Immature natural killer cell (primary cell): ENCODE data around the gene KRT20. TPM values are rescaled to one million over a fixed set of nuclear protein-coding genes. Genes with fewer than 3 reads are reported as not detected.
A peak's percentile ranks its signal among the peaks of the same experiment; 100 is the strongest.

Experiments
- DNase-seq, 3 donors: peaks; one replicate each; pipeline ENCODE4 v3.0.0; 2022; ENCODE audit warnings: mixed read lengths in 1 of 3
- H3K27ac Mint-ChIP-seq, 6 donors: one replicate each; pipeline ENCODE4 v1.8.0; 2020; ENCODE audit warnings: mixed read lengths in 6 of 6, mild to moderate bottlenecking in 5 of 6, inconsistent platforms in 4 of 6, moderate library complexity in 3 of 6
- H3K27me3 Mint-ChIP-seq, 3 donors: one replicate each; pipeline ENCODE4 v1.8.0; 2020 to 2021; ENCODE audit warnings: low read depth in 3 of 3, mild to moderate bottlenecking in 3 of 3, mixed read lengths in 3 of 3, moderate library complexity in 3 of 3, inconsistent platforms in 1 of 3
- H3K36me3 Mint-ChIP-seq, 3 donors: one replicate each; pipeline ENCODE4 v1.8.0; 2020; ENCODE audit warnings: mixed read lengths in 3 of 3, inconsistent platforms in 2 of 3, mild to moderate bottlenecking in 2 of 3
- H3K4me1 Mint-ChIP-seq, 2 donors: one replicate each; pipeline ENCODE4 v1.8.0; 2020; ENCODE audit warnings: inconsistent platforms in 2 of 2, mild to moderate bottlenecking in 2 of 2, mixed read lengths in 2 of 2, moderate library complexity in 1 of 2
- H3K4me3 Mint-ChIP-seq, 5 donors: one replicate each; pipeline ENCODE4 v1.8.0; 2020; ENCODE audit warnings: mild to moderate bottlenecking in 5 of 5, mixed read lengths in 5 of 5, inconsistent platforms in 3 of 5, moderate library complexity in 3 of 5
- H3K9me3 Mint-ChIP-seq, 6 donors: one replicate each; pipeline ENCODE4 v1.8.0; 2020; ENCODE audit warnings: mild to moderate bottlenecking in 6 of 6, mixed read lengths in 6 of 6, inconsistent platforms in 4 of 6, moderate library complexity in 3 of 6
- polyA plus RNA-seq, 3 donors: library from polyadenylated mRNA; unstranded; fragments of 300-500 nt; fragmentation: Illumina TruSeq; gene quantifications; one replicate each; pipeline ENCODE4 v1.2.3, GENCODE V29; 2021

KRT20 gene
- polyA plus RNA-seq, 3 donors from 2014 or later, result not detected

GRCh38 chr17:40909755-40910154 lies 24.7 kb upstream of the KRT20 start:
- no peak overlapping the region for H3K4me3 Mint-ChIP-seq
- H3K4me1 Mint-ChIP-seq, result no peaks in the 10 kb centered on the region
- peaks cover 0 to 1% (median 0%) of the 10 kb centered on the region in 6 donors for H3K9me3 Mint-ChIP-seq
- DNase-seq, result no peak
- H3K27me3 Mint-ChIP-seq, result peaks cover 10 to 20% (median 11%) of the 10 kb centered on the region in 3 donors
- H3K27ac Mint-ChIP-seq, result no peak overlapping the region
- no peaks in the 10 kb centered on the region for H3K36me3 Mint-ChIP-seq

GRCh38 chr17:40909351-40909750 lies 24.3 kb upstream of the KRT20 start:
- Mint-ChIP-seq H3K4me1 (no peaks in the 10 kb centered on the region), H3K27me3 (peaks cover 10 to 20% (median 11%) of the 10 kb centered on the region in 3 donors), H3K27ac (no peak overlapping the region), H3K9me3 (peaks cover 0 to 1% (median 0%) of the 10 kb centered on the region in 6 donors), H3K36me3 (no peaks in the 10 kb centered on the region), H3K4me3 (no peak overlapping the region)
- peak; percentile 35 to 58 (median 42) for DNase-seq

- Mint-ChIP-seq H3K9me3 (peaks cover 0 to 2% (median 0%) of the 10 kb centered on the region in 6 donors), H3K27me3 (peaks cover 8 to 30% (median 11%) of the 10 kb centered on the region in 3 donors), H3K27ac (no peak overlapping the region), H3K36me3 (no peaks in the 10 kb centered on the region), H3K4me3 (no peak overlapping the region), H3K4me1 (no peaks in the 10 kb centered on the region)
- no peak for DNase-seq
Measured at GRCh38 chr17:40906613-40907012, 21.6 kb upstream of the KRT20 start.

GRCh38 chr17:40905370-40905769 lies 20.3 kb upstream of the KRT20 start:
- peaks cover 0 to 1% (median 0%) of the 10 kb centered on the region in 6 donors for H3K9me3 Mint-ChIP-seq
- no peak for DNase-seq
- H3K27ac Mint-ChIP-seq, result no peak overlapping the region
- peaks cover 8 to 33% (median 11%) of the 10 kb centered on the region in 3 donors for H3K27me3 Mint-ChIP-seq
- no peaks in the 10 kb centered on the region for H3K4me1 Mint-ChIP-seq
- H3K36me3 Mint-ChIP-seq, result no peaks in the 10 kb centered on the region
- H3K4me3 Mint-ChIP-seq, result no peak overlapping the region

- H3K27ac Mint-ChIP-seq, result no peak overlapping the region
- peaks cover 3 to 31% (median 5%) of the 10 kb centered on the region in 3 donors for H3K27me3 Mint-ChIP-seq
- H3K4me3 Mint-ChIP-seq, result no peak overlapping the region
- DNase-seq, result no peak
- H3K9me3 Mint-ChIP-seq, result peaks cover 0 to 1% (median 0%) of the 10 kb centered on the region in 6 donors
- no peaks in the 10 kb centered on the region for H3K36me3 Mint-ChIP-seq
- H3K4me1 Mint-ChIP-seq, result no peaks in the 10 kb centered on the region
Measured at GRCh38 chr17:40903129-40903847, 18.2 kb upstream of the KRT20 start.

GRCh38 chr17:40902498-40902897 lies 17.5 kb upstream of the KRT20 start:
- no peak overlapping the region for H3K4me3 Mint-ChIP-seq
- H3K27ac Mint-ChIP-seq, result no peak overlapping the region
- no peaks in the 10 kb centered on the region for H3K4me1 Mint-ChIP-seq
- no peak for DNase-seq
- H3K36me3 Mint-ChIP-seq, result no peaks in the 10 kb centered on the region
- peaks cover 0 to 24% (median 3%) of the 10 kb centered on the region in 3 donors for H3K27me3 Mint-ChIP-seq
- peaks cover 0 to 1% (median 0%) of the 10 kb centered on the region in 6 donors for H3K9me3 Mint-ChIP-seq

GRCh38 chr17:40901981-40902474 lies 17.0 kb upstream of the KRT20 start:
- H3K4me3 Mint-ChIP-seq, result no peak overlapping the region
- no peak for DNase-seq
- no peaks in the 10 kb centered on the region for H3K36me3 Mint-ChIP-seq
- no peaks in the 10 kb centered on the region for H3K4me1 Mint-ChIP-seq
- H3K9me3 Mint-ChIP-seq, result peaks cover 0 to 1% (median 0%) of the 10 kb centered on the region in 6 donors
- no peak overlapping the region for H3K27ac Mint-ChIP-seq
- peaks cover 0 to 19% (median 3%) of the 10 kb centered on the region in 3 donors for H3K27me3 Mint-ChIP-seq

- no peak for DNase-seq
- Mint-ChIP-seq H3K9me3 (peaks cover 0 to 1% (median 0%) of the 10 kb centered on the region in 6 donors), H3K4me1 (no peaks in the 10 kb centered on the region), H3K4me3 (no peak overlapping the region), H3K27ac (no peak overlapping the region), H3K36me3 (no peaks in the 10 kb centered on the region), H3K27me3 (peaks cover 0 to 19% (median 5%) of the 10 kb centered on the region in 3 donors)
Measured at GRCh38 chr17:40900809-40901356, 15.8 kb upstream of the KRT20 start.

- Mint-ChIP-seq H3K4me1 (no peaks in the 10 kb centered on the region), H3K27me3 (peaks cover 2 to 18% (median 6%) of the 10 kb centered on the region in 3 donors), H3K36me3 (no peaks in the 10 kb centered on the region), H3K27ac (no peak overlapping the region), H3K9me3 (no peaks in the 10 kb centered on the region), H3K4me3 (no peak overlapping the region)
- DNase-seq, result no peak
Measured at GRCh38 chr17:40896916-40897455, 11.9 kb upstream of the KRT20 start.

GRCh38 chr17:40895106-40895730 lies 10.2 kb upstream of the KRT20 start:
- no peaks in the 10 kb centered on the region for H3K9me3 Mint-ChIP-seq
- H3K27me3 Mint-ChIP-seq, result peaks cover 3 to 15% (median 6%) of the 10 kb centered on the region in 3 donors
- no peak for DNase-seq
- H3K27ac Mint-ChIP-seq, result no peak overlapping the region
- no peaks in the 10 kb centered on the region for H3K4me1 Mint-ChIP-seq
- H3K36me3 Mint-ChIP-seq, result no peaks in the 10 kb centered on the region
- no peak overlapping the region for H3K4me3 Mint-ChIP-seq

GRCh38 chr17:40888196-40888720 lies 3.2 kb upstream of the KRT20 start:
- DNase-seq, result no peak
- Mint-ChIP-seq H3K36me3 (no peaks in the 10 kb centered on the region), H3K4me1 (no peaks in the 10 kb centered on the region), H3K9me3 (no peaks in the 10 kb centered on the region), H3K4me3 (no peak overlapping the region), H3K27ac (no peak overlapping the region), H3K27me3 (peaks cover 18% of the 10 kb centered on the region in 3 donors)

GRCh38 chr17:40886090-40886489 lies 1.0 kb upstream of the KRT20 start:
- Mint-ChIP-seq H3K36me3 (no peaks in the 10 kb centered on the region), H3K4me1 (no peaks in the 10 kb centered on the region), H3K27ac (no peak overlapping the region), H3K27me3 (peaks cover 12 to 21% (median 17%) of the 10 kb centered on the region in 3 donors), H3K4me3 (no peak overlapping the region), H3K9me3 (no peaks in the 10 kb centered on the region)
- DNase-seq, result no peak

GRCh38 chr17:40883626-40884334 lies 1.3 kb downstream of the KRT20 start:
- Mint-ChIP-seq H3K27me3 (peaks cover 12 to 16% (median 13%) of the 10 kb centered on the region in 3 donors), H3K4me3 (no peak overlapping the region), H3K9me3 (no peaks in the 10 kb centered on the region), H3K4me1 (no peaks in the 10 kb centered on the region), H3K36me3 (no peaks in the 10 kb centered on the region), H3K27ac (no peak overlapping the region)
- DNase-seq, result no peak
